ENCODE results near the gene ALDH1A2.
"Not testable (repeated sequence)": the region's sequence is repeated elsewhere in the genome, so short reads cannot be mapped to it uniquely, and the experiment has no call there.

Gene ALDH1A2

GRCh38 chr15:58039079-58040035, 26.2 kb downstream of the ALDH1A2 start:
- DNase-seq = peak; percentile 11

- DNase-seq = peak; percentile 4
Measured at GRCh38 chr15:58038426-58039078, 27.0 kb downstream of the ALDH1A2 start.

GRCh38 chr15:58037723-58038301, 27.7 kb downstream of the ALDH1A2 start:
- no peak for DNase-seq

GRCh38 chr15:58036579-58036978, 28.9 kb downstream of the ALDH1A2 start:
- DNase-seq = no peak

- DNase-seq = not testable (repeated sequence)
Measured at GRCh38 chr15:58028392-58028791, 37.1 kb downstream of the ALDH1A2 start.

- no peak for DNase-seq
Measured at GRCh38 chr15:58026552-58026951, 39.0 kb downstream of the ALDH1A2 start.

GRCh38 chr15:58026051-58026450, 39.5 kb downstream of the ALDH1A2 start:
- no peak for DNase-seq

GRCh38 chr15:58021332-58022230, 43.9 kb downstream of the ALDH1A2 start:
- no peak for DNase-seq

GRCh38 chr15:58019503-58020376, 45.8 kb downstream of the ALDH1A2 start:
- DNase-seq = no peak

- no peak for DNase-seq
Measured at GRCh38 chr15:58017869-58018268, 47.6 kb downstream of the ALDH1A2 start.

- DNase-seq = no peak
Measured at GRCh38 chr15:58016581-58017175, 48.8 kb downstream of the ALDH1A2 start.

GRCh38 chr15:58015565-58015964, 49.9 kb downstream of the ALDH1A2 start:
- DNase-seq = no peak

GRCh38 chr15:58014470-58014869, 51.0 kb downstream of the ALDH1A2 start:
- DNase-seq = no peak

GRCh38 chr15:58014040-58014439, 51.5 kb downstream of the ALDH1A2 start:
- DNase-seq = no peak

- no peak for DNase-seq
Measured at GRCh38 chr15:58010983-58011382, 54.5 kb downstream of the ALDH1A2 start.

- no peak for DNase-seq
Measured at GRCh38 chr15:58003810-58004209, 61.7 kb downstream of the ALDH1A2 start.

- DNase-seq = no peak
Measured at GRCh38 chr15:58002338-58003126, 63.0 kb downstream of the ALDH1A2 start.

- DNase-seq = not testable (repeated sequence)
Measured at GRCh38 chr15:57999699-58000098, 65.8 kb downstream of the ALDH1A2 start.

GRCh38 chr15:57996561-57996960, 69.0 kb downstream of the ALDH1A2 start:
- DNase-seq = no peak

Data from NCI-H748 treated with DMSO at 0.1 percent for 48 hours (cell line).